HEK293 (cell line): ENCODE results near the gene MPHOSPH9.

Experiments
- SP2 ChIP-seq: fragments of 450-650 bp; formaldehyde crosslinking; IDR thresholded peaks from 2 replicates; pipeline ENCODE4 v1.5.1; 2016; ENCODE audit warnings: missing biosample characterization, missing genetic modification characterization
- TF ChIP-seq, protein P1 (sequence below): fragments of 450-650 bp; formaldehyde crosslinking; IDR thresholded peaks from 2 replicates; pipeline ENCODE4 v1.5.1; 2016; ENCODE audit warnings: missing biosample characterization, missing genetic modification characterization, low read depth

GRCh38 chr12:123261196-123261595, 28.3 kb upstream of the MPHOSPH9 start:
- no peak for TF ChIP-seq SP2 (tag by site-specific recombination)
- TF ChIP-seq, protein P1, sequence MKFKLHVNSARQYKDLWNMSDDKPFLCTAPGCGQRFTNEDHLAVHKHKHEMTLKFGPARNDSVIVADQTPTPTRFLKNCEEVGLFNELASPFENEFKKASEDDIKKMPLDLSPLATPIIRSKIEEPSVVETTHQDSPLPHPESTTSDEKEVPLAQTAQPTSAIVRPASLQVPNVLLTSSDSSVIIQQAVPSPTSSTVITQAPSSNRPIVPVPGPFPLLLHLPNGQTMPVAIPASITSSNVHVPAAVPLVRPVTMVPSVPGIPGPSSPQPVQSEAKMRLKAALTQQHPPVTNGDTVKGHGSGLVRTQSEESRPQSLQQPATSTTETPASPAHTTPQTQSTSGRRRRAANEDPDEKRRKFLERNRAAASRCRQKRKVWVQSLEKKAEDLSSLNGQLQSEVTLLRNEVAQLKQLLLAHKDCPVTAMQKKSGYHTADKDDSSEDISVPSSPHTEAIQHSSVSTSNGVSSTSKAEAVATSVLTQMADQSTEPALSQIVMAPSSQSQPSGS (tag by site-specific recombination) = no peak
